Fibroblast of peridontal ligament (primary cell): ENCODE measurements around the gene DUSP28.
A peak's percentile ranks its signal among the peaks of the same experiment; 100 is the strongest.
"Not testable (repeated sequence)": the region's sequence is repeated elsewhere in the genome, so short reads cannot be mapped to it uniquely, and the experiment has no call there.

Experiments
- DNase-seq: peaks from one replicate; pipeline ENCODE4 v3.0.0-alpha.2; 2010; ENCODE audit errors: extremely low read depth

DUSP28 gene

GRCh38 chr2:240560480-240561324 is 545 bp downstream of the DUSP28 start:
- peak; percentile 96 for DNase-seq

DNA sequence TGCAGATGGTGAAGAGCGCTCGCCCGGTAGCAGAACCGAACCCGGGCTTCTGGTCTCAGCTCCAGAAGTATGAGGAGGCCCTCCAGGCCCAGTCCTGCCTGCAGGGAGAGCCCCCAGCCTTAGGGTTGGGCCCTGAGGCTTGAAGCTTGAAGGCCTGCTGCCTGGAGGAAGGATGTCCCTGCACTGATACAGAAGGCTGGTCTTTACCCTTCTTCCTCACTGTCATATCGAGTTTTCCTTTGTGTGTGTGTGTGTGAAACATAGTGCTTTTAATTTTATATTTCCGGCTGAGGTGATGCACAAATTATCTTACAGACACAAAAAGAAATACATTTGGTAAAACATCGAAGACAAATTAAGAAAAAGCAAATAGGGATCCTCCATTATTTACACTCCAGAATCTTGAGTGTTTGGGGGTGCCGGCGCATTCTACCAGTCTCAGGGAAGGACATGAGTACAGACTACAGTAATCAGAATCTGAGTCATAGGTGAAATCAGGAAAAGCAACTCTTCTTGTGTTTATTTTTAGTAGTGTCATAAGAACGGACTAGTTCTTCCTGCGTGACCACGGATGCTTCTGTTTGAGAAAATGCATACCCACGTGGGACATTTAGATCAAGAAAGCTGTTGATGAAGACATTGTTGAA is 1.3 kb downstream of the DUSP28 start:
- DNase-seq, result peak; percentile 82

DNA sequence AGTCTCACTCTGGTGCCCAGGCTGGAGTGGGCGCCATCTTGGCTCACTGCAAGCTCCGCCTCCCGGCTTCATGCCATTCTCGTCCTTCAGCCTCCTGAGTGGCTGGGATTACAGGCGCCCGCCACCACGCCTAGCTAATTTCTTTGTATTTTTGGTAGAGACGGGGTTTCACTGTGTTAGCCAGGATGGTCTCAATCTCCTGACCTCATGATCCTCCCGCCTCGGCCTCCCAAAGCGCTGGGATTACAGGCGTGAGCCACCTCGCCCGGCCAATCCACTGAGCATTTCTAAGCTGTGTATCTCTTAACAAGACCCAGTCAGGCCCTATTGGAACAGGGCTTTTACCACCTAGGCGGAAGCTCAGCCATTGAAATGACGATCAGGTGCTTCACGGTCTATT is 3.1 kb downstream of the DUSP28 start:
- DNase-seq, result not testable (repeated sequence)

DNA sequence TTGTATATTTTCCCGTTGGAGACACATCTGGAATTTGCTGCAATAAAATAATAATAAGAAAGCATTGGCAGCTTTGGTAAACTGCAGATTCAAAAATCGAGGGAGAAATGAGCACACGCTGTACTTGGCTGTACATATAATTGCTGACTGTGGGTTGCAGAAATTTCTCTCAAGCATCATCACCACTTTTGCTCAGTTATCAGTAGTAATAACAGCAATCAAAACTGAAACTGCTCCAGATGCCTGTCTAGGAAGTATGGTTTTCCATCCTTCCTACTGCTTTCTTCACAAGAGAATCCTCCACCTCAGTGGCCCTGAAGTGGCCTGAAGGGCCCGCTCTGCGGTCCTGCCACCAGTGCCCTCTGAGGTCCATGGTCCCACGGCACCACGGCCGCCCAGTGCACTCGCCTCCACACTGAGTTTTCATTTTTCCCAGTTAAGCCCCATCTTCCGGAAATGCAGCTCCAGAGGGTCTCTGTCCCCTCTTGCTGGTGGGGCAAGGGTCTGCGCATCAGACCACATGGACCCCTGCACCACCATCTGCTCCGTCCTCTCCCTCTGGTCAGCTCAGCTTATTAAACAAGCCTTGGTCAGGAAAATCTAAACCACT is 3.9 kb downstream of the DUSP28 start:
- DNase-seq, result no peak

- DNase-seq, result no peak
Observed at GRCh38 chr2:240564561-240565332, 4.6 kb downstream of the DUSP28 start.

- DNase-seq, result peak; percentile 62
Observed at GRCh38 chr2:240565333-240566202, 5.4 kb downstream of the DUSP28 start.

DNA sequence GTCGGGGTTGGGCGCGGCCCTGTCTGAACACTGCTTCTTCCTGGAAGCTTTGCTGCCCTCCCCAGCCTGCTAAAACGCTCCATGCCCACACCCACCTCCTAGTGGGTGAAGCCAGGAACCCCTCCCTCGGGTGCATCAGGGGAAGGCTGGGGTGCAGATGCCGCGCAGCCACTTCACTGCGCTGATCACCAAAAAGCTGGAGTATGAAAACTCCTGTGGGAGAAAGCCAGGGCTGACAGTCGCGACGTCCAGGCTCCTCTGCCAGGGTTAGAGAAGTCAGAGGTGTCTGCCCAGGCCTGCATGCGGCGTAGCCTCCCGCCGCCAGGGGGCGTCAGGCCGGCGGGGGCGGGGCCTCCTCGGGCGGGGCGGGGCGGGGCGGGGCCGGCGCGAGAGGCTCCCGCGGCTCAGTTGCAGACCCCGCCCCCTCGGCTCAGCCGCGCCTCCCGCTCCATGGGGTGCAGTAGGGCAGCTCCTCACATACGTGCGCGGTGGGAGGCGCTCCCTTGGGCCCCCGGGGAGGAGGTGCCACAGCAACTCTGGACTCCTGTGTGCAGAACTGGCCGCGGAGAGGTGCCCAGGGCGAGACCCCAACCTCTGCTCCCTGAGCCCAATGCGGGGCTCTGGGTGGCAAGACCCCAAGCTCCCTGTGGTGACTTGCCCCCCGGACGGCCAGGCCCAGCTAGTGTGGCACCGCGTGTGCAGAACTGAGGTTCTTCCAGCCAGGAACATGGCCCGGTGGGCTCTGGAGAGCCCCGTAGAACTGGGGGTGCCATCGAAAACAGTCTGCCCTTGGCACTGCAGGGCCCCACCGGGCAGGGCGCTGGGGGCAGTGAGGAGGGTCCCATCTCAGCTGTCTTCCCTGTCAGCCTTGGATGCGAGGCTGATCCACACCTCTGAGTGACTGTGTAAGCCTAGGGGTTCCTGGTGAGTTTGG is 6.3 kb downstream of the DUSP28 start:
- DNase-seq, result peak; percentile 60

- no peak for DNase-seq
Observed at GRCh38 chr2:240567137-240567871, 7.1 kb downstream of the DUSP28 start.

DNA sequence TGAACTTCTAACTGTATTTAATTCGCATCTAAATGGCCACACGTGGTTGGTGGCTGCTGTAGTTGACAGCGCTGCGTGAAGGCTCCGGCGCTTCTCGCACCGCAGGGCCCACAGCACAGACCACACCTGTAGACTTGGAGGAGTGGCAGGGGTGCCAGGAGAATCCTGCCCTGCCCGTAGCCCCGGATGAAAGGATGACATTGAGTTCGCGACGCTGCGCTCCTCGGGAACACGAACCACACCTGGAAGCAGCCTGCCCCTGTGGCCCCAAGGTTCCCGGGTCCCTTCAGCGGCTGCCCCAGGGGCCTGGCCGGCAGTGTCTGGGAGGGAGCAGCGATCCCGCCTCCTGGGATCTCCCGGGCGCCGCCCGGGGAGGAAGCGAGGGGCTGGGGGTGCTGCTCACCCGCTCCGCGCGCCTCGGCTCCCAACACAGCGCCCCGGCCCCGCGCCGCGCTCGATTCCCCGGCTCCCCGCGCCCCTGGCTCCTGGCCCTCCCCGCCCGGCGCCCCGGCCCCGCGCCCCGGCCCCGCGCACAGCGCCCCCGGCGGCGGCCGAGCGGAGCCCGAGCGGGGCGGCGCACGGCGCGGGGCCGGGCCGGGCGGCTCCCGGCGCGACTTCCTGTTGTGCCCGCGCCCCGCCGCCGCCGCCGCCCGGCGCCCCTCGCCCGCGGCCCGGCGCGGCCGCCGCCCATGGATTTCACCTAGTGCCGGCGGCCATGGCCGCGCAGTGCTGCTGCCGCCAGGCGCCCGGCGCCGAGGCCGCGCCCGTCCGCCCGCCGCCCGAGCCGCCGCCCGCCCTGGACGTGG is 7.9 kb downstream of the DUSP28 start, which contains the start of gene RNPEPL1:
Gene RNPEPL1 (plus strand): TSS at position 613 of the 806 bp plus-strand sequence. CDS start 103 bp downstream, at position 716.
- DNase-seq, result no peak

GRCh38 chr2:240568678-240569522 is 8.7 kb downstream of the DUSP28 start:
- peak; percentile 43 for DNase-seq

GRCh38 chr2:240569523-240569997 is 9.4 kb downstream of the DUSP28 start:
- DNase-seq, result no peak

DNA sequence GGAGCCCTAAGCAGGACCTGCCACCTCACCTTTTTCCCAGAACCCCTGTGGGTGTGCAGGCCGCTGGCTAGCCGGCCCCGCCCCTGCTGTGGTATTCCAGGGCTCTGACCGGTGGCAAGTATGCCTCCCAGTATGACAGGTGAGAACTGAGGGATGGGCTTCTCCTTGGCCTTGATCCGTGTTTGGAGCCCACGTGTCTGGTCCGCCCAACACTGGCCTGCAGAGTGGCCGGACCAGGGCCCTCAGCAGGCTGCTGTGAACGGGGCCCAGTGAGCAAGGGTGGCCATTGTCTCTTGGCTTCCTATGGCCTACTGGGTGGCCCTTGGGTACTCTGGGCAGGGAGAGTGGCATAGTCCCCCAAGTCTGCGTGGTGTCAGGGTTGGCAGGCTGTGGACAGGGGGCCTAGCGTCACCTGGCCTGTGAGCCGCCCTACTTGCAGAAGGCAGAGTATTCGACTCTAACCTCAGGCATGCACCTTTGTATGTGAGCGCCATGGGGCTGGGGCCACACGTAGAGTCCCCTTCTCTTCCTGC is 9.9 kb downstream of the DUSP28 start:
- no peak for DNase-seq

DNA sequence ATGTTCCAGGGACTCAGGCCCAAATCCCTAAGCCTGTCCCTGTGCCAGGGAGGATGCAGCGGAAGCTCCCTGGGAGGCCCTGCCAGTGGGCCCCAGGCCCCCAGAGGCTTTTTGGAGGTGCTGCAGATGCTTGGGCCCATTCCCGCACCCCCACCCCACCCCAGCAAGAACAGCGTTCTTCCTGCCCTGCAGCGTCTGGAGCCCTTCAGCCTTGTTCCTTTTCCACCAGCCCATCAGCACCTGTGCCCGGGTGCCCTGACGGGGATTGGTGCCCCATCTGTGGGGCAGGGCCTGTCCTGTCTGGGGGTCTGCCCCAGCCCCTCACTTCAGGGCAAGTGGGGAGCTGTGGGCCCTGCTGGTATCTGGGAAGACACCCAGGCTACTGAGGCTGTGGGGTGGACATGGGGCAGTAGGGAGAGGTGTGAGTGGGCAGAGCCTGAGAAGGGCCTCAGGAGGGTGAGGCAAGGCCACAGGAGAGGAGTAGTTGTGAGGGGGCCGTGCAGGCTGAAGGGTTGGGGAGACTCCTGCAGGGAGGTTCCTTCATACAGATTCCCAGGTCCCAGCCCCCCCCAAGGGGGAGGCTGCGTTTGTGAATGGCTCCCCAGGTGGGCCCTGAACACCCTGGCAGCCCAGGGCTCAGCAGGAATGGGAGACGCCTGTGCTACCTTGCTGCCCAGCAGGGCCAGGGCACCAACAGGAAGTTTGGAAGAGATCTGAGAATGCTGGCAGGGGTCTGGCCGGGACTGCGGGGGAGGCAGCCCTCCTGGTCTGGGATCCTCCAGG is 10.6 kb downstream of the DUSP28 start:
- DNase-seq, result no peak

- no peak for DNase-seq
Observed at GRCh38 chr2:240571314-240571973, 11.3 kb downstream of the DUSP28 start.
